IMR-90 (cell line): Measurements from ENCODE around the gene ST7.

ENCODE experiments used
- CEBPB ChIP-seq: IDR thresholded peaks from 2 replicates; pipeline ENCODE4 v1.6.1; 2012; ENCODE audit warnings: low read depth, low read length, improper control_type of control experiment
- CTCF ChIP-seq: conservative IDR thresholded peaks from 2 replicates; pipeline ENCODE4 v1.5.1; 2012; ENCODE audit warnings: mild to moderate bottlenecking, low read depth, low read length, improper control_type of control experiment
- ELK1 ChIP-seq: fragments of 150-350 bp; IDR thresholded peaks from 2 replicates; pipeline ENCODE4 v1.6.1; 2016; ENCODE audit warnings: low read depth, mild to moderate bottlenecking, low read length, moderate library complexity, borderline replicate concordance
- POLR2A ChIP-seq: IDR thresholded peaks from 2 replicates; pipeline ENCODE4 v1.6.1; 2012; ENCODE audit warnings: mild to moderate bottlenecking, low read depth, low read length
- RCOR1 ChIP-seq: IDR thresholded peaks from 2 replicates; pipeline ENCODE4 v1.6.1; 2012; ENCODE audit warnings: mild to moderate bottlenecking, low read length, improper control_type of control experiment; ENCODE audit not compliant: insufficient replicate concordance
- RFX5 ChIP-seq: IDR thresholded peaks from 2 replicates; pipeline ENCODE4 v1.8.0; 2012; ENCODE audit warnings: low read depth, mild to moderate bottlenecking, low read length, moderate library complexity

GRCh38 chr7:117048114-117048866 is 95.0 kb downstream of the ST7 start:
- no peak for TF ChIP-seq CTCF
- TF ChIP-seq CEBPB: no peak
- no peak for TF ChIP-seq ELK1
- no peak for TF ChIP-seq POLR2A
- no peak for TF ChIP-seq RCOR1
- no peak for TF ChIP-seq RFX5
